MV-4-11 (cell line): ENCODE data around the gene DYRK1B.
"Not testable (repeated sequence)": the region's sequence is repeated elsewhere in the genome, so short reads cannot be mapped to it uniquely, and the experiment has no call there.

Experiments used
- DNase-seq: peaks from one replicate; lab custom pipeline; 2025; lab: John Stamatoyannopoulos, UW

The DYRK1B gene

DNA sequence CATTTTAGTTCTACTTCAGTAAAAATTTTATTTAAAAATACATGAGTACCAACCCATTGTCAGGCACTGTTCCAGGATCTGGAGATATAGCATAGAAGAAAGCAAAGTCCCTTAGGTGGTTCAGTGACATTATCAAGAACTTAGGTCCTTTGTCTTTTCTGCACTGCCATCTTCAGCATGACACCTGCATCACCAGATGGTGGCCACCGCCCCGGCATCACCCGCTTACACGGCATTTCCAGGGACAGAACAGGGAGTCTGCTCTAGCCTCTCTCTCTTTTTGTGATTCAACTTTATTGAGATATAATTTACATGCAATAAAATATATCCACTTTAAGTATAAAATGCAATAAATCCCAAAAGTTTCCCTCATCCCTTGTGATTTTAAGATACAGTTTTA lies 23.5 kb downstream of the DYRK1B start:
- no peak for DNase-seq

DNA sequence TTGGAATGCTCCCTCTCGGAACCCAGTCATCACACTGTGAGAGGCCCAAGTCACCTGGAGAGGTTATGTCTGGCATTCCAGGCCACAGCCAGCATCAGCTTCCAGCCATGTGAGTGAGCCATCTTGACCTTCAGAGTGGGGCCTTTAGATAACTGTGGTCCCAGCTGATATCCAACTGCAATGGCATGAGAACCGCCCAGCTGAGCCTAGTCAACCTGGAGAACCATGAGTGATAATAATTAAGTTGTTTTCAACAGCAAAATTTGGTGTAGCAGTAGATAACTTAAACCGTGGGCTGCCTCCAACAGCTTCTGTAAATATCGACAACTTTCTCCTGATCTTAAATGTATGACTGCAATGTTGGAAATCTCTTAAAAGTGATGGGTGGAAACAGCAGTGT lies 24.6 kb downstream of the DYRK1B start:
- DNase-seq = no peak

DNA sequence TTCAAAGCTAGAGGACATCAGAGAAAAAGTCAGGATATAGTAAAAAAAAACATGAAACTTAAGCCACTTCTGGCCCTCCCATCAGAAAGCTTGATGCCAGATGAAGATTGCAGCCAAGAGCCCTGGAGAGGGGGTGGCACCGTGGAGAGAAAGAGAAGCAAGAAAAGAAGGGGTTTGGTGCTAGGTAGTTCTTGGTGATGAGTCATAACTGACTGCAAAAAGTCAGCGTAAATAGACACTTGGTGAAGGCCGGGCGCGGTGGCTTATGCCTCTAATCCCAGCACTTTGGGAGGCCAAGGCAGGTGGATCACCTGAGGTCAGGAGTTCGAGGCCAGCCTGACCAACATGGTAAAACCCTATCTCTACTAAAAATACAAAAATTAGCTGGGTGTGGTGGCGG lies 25.3 kb downstream of the DYRK1B start:
- DNase-seq = not testable (repeated sequence)

DNA sequence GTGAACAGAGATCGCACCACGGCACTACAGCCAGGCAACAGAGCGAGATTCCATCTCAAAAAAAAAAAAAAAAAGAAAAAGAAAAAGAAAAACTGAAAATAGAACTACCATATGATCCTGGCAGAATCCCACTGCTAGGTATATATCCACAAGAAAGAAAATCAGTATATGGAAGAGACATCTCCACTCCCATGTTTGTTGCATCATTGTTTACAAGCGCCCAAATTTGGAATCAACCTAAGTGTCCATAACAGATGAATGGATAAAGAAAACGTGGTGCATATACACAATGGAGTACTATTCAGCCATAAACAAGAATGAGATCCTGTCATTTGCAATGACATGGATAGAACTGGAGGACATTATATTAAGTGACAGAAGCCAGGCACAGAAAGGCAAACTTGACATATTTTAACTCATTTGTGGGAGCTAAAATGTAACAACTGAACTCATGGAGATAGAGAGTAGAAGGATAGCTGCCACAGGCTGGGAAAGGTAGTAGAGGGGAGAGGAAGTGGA lies 26.1 kb downstream of the DYRK1B start:
- no peak for DNase-seq

DNA sequence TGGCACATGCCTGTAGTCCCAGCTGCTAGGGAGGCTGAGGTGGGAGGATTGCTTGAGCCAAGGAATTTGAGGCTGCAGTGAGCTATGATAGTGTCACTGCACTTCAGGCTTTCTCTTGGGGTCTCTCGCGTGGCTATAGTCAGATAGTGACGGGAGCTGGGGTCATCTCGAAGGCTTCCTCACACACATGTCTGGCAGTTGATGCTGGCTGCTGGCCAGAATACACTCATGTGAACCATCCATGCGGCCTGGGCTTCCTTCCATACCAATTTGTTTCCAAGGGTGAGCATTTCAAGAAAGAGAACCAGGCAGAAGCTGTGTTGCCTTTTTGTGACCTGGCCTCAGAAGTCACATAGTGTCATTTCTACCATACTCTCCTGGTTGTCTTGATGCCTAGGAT lies 28.9 kb downstream of the DYRK1B start:
- DNase-seq = no peak

DNA sequence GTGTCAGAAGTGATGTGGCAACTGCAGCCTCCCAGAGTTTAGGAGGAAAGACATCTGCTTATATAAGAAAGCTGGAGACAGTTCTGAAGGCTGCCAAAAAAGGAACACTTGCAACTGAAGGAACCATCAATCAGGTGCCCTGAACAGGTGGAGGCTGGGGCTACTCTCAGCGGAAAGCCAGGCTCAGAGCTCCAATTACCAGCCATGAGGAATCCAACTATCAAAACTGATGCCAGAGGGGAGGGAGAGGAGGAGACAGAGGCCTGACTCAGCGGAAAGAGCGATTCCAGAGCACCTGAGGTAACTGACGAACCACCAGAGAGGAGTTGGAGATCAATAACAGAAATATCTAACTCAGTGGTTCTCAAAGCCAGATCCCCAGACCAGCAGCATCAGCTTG lies 31.0 kb downstream of the DYRK1B start:
- DNase-seq = no peak

DNA sequence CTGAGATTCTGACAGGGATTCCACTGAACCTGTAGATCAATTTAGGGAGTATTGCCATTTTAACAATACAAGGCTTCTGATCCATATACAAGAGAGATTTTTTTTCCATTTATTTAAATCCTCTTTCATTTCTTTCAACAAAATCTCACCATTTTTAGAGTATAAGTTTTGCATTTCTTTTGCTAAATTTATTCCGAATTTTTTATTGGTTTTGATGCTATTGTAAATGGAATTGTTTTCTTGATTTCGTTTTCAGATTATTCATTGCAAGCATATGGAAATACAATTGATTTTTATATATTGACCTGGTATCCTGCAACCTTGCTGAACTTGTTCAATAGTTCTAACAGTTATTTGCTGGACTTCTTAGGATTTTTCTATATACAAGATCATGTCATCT lies 36.9 kb downstream of the DYRK1B start:
- DNase-seq = no peak

DNA sequence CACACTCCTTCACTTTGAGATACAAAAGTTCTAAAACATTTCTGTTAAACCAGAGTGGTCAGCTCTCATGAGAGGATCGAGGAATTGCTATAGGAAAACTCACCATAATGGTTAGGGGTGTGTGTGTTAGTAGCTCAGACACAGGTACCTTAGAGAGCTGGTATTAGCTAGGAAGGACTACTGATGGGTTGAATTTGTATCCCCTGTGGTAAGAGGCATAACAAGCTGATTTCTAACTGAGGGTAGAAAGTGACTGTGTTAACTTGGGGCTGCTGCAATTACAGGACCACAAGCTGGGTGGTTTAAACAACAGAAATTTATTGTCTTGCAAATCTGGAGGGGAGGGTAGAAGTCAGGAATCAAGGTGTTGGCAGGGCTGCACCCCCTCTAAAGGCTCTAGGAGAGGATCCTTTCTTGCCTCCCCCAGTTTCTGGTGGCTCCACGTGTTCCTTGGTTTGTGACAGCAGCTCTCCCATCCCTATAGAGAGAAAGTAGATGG lies 37.9 kb downstream of the DYRK1B start:
- DNase-seq = no peak

DNA sequence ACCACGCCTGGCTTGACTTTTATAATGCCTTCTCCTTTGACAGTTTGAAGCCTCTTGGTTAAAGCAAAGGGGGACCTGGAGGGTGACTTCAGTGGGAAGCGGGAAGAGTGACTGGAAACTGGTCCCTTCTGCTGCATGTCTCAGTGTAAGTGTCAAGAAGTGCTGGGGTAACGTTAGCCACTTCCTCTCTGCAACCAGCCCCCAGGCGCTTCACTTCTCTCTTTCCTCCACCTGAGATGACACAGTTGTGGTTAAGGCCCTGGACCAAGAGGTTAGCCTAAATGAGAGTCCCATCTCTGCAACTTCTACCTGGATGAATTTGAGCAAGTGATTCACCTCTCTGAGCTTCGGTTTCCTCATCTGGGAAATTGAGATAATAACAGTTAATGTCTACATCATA lies 39.0 kb downstream of the DYRK1B start:
- DNase-seq = peak; percentile 56

DNA sequence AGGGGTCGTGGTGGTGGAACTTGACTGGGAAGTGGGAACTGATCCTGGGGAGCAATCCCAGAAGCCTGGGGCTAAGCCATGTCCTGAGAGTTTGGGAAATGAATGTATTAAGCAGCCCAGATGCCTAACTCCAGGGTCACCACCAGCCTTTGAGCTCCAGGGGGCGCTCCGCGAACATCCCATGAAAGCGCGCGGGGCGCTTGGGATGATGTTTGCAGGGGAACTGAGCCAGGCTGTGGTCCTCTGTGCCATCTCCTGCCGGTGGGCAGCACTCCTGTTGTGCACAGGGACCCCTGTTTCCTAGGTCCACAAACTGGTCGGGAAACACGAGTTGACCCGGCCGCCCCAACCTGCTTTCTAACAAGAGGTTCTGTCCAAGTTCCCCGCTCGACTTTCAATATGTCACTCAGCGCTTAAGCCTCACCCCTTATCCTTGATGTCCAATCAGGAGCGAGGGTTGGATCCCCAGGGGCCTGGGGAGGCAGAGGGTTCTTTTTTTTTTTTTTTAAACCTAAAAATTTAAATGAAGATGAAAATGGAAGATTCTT lies 40.9 kb downstream of the DYRK1B start:
- peak; percentile 74 for DNase-seq

DNA sequence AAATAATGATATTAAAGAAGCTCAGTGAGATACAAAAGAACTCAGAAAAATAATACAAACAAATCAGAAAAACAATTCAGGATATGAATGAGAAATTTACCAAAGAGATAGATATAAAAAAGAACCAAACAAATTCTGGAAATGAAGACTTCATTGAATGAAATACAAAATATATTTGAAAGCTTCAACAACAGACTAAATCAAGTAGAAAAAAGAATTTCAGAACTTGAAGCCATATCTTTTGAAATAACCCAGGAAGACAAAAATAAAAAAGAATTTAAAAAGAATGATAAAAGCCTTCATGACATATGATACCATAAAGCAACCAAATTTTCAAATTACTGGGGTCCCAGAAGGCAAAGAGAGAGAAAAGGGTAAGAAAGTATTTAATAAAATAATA lies 45.7 kb downstream of the DYRK1B start:
- no peak for DNase-seq

DNA sequence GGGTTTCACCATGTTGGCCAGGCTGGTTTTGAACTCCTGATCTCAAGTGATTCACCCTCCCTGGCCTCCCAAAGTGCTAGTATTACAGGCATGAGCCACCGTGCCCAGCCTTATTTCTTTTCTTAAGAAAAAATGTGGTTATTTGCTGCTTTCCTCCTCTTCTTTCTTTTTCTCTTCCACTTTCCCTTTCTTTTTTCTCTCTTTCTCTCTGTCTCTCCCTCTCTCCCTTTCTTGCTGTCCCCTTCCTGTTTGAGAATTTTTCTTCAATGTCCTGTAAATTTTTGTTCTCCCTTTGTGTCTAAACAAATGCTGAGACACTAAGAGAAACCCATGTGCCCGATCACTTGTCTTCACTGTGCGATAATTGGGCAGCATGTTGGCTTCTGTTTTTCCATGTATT lies 53.1 kb downstream of the DYRK1B start:
- DNase-seq = no peak

DNA sequence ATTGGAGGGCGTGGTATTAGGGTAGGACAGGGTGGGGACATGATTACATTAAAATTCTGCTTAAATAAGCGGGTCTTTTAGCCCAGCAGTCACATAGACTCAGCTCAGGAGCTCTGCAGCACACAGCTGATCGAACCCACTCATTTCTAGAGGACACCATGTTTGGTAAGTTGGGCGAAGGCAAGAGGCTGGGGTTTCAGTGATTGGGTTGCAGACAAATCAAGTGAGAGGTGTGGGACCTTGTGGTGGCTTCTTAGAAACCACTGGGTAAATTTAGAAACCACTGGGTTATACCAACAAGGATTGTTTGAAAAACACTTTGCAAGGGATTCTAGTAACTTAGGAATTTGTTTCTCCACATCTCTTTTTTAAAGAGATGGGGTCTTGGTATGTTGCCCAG lies 55.2 kb downstream of the DYRK1B start, which contains the start of gene LEUTX:
Gene LEUTX (plus strand): TSS at position 92 of the 400 bp plus-strand sequence. CDS start 67 bp downstream, at position 159.
- DNase-seq = no peak
